TTC549 (cell line): ENCODE measurements around the gene AGXT.

Experiments used
- FAIRE-seq: peaks from 2 replicates; lab custom pipeline; 2012; peaks lifted over from hg19 to GRCh38; lab: Jason Lieb, UNC

The AGXT gene

GRCh38 chr2:240899468-240899865 is 30.8 kb downstream of the AGXT start:
- FAIRE-seq: no peak

- no peak for FAIRE-seq
Observed at GRCh38 chr2:240900141-240900860, 31.7 kb downstream of the AGXT start.

GRCh38 chr2:240901986-240902614 is 33.5 kb downstream of the AGXT start:
- FAIRE-seq: no peak

- FAIRE-seq: no peak
Observed at GRCh38 chr2:240902615-240903041, 34.0 kb downstream of the AGXT start.

DNA sequence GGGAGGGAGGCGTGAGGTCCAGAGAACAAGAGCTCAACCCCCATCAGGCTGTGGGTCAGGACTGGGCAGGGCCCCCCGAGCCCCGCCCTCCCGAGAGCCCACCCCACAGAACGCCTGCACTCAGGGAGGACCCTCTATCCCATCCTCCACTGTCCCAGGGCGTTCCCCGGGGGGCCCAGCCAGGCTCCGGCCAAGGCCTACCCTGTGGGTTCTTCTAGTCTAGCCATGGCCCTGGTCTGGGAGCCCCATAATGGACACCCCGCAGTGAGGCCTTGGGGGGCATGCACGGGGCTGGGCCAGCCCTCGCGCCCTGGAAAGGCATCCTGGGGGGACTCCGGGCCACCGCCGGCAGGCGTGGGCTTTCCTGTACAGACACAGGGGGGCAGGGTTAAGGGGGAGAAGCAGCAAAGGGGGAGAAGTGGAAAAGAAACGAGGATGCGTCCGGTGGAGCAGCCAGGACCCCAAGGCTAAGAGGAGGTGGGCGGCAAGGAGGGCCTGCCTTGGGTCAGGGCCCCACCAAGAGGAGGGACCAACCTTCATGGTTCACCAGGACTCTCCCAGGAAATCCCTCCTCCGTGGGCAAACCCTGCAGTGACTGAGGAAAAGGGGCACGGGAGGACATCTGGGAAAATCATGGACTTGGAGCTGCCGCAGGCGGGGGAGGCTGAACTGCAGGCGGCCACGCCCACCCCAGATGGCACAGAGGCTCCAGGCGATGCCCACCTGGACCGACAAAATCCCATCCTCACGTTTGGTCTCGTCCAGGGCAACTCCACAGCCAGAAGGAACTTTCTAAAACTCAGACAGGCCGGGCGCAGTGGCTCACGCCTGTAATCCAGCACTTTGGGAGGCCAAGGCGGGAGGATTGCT is 34.8 kb downstream of the AGXT start:
- no peak for FAIRE-seq

- FAIRE-seq: no peak
Observed at GRCh38 chr2:240904216-240905175, 35.9 kb downstream of the AGXT start.

DNA sequence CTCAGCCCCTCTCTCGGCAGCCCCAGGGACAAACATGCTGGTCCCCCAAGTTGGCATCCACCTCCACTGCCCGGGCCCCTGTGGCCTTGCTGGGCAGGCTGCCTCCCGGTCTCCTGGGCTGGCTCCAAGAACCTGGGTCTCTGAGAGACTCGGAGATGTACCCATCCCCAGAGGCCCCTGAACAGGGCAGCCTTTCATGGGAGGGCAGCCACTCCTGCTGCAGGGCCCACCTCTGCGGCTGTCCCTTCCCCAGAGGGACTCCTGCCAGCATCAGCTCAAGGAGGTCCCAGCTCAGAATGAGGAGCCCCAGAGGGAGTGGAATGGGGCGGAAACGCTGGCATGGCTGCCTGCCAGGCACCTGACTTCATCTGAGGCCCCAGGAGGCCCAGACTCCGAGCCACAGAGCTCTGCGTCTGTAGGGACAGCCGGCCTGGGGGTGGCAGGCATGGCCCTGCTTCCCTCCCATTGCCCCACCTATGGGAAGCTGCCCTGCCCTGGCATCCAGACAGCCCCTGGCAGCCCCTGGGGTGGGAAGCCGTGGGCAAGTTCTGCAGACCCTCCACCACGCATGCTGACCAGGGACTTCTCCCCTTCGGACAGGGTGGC is 36.7 kb downstream of the AGXT start:
- FAIRE-seq: no peak

- no peak for FAIRE-seq
Observed at GRCh38 chr2:240906141-240906910, 37.7 kb downstream of the AGXT start, which contains the start of gene CROCC2. CROCC2 (plus strand) TSS chr2:240906336; CDS start chr2:240906514, 178 bp downstream.

DNA sequence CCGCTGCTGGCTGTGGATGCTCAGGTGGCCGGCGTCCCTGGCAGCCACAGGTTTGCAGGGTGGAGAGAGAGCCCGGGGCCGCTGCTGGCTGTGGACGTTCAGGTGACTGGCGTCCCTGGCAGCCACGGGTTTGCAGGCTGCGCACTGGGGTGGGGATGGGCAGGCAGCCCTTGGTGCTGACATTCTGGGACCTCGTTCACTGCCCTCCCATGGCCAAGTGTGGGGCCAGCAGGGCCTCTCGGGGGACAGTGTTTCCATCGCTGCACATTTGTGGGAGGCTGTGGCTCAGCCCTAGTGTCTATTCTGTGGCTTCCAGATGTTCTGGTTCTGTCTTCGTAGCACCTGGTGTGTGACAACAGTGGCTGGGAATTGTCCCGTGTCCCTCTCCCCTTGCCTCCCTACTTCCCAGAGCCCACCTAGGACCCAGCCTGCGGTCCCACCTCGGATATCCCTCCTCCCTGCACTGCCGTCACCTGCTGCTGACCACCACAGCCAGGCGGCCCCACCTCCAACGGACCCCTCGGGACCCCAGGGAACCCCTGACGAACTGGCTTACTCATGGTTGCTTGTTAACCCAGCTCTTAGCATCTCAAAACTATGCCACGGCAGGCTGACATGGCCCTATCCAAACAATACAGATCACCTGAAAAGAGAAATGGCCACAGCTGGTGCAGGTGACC is 38.4 kb downstream of the AGXT start:
- no peak for FAIRE-seq

DNA sequence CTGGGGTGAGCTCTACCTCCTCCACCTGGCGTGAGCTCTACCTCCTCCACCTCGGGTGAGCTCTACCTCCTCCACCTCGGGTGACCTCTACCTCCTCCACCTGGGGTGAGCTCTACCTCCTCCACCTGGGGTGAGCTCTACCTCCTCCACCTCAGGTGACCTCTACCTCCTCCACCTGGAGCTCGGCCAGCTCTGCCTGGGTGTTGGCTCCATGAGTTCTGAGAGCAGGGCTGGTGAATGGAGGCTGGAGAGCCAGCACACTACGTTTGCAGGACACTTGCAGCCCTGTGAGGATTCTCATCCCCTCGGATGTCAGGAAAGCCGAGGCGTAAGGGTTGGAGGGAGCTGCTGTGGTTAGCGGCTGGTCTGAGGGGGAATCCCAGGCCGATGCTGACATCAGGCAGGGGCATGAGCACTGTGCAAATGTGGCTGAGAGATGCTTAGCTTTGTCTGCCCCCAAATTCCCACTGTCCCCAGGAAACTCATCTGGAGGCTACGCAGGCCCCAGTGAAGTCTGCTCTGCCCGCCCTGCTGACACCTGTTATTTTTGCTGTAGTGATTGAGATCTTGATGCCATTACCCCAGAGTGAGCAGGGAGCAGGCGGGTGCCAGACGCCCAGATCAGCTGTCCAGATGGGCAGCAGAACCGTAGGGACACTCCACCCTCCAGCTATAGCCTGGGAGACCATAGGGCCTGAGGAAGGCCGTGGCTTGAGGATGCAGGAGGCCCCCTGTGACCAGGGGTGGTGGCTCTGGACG is 40.8 kb downstream of the AGXT start:
- FAIRE-seq: no peak

- no peak for FAIRE-seq
Observed at GRCh38 chr2:240911641-240912265, 43.1 kb downstream of the AGXT start.

GRCh38 chr2:240912878-240913809 is 44.5 kb downstream of the AGXT start:
- FAIRE-seq: no peak

- no peak for FAIRE-seq
Observed at GRCh38 chr2:240913810-240914644, 45.4 kb downstream of the AGXT start.

- FAIRE-seq: no peak
Observed at GRCh38 chr2:240914645-240915525, 46.3 kb downstream of the AGXT start.

DNA sequence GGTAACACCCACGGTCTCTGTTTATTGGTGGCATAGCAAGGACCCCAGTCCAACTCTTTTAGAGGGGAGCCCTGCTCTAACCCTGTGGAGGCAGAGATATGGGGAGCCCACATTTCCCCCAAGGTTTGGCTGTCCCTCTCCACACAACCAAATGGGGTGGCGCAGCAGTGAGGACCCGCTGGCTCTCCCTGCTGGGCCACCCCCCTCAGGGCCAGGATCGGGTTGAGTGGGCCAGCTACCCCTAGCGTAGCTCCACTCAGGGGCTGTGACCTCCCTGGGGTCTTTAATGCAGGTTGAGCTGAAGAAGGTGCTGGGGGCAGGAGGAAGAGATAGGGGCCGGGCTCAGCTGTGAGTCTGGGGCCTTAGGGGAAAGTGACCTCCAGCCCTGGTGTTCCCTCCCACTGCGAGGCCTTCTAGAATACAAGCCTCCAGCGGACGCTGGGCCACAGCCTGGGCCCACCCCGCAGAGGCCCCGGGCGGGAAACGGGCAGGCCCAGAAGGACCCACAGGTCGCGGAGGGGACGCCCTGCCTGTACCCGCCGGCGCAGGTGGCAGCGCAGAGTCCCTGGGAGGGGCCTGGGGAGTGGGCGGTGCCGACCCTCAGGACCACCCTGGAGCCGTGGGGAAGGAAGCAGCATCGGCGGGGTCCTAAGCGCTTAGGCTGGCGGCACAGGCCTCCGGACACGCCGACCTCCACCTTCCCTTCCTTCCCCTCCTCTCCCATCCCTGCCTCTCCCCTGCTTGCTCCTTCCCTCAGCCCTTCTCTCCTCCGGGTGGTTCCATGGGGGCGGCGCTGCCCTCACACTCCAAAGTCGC is 47.1 kb downstream of the AGXT start:
- FAIRE-seq: no peak
